HepG2 (cell line): ENCODE results near the gene TBC1D22A. TPM values are rescaled to one million over a fixed set of nuclear protein-coding genes. Genes with fewer than 3 reads are reported as not detected.

Experiments used
- ARNTL ChIP-seq: sonication (generic); formaldehyde crosslinking; IDR thresholded peaks from 2 replicates; pipeline ENCODE4 v1.4.0; 2020; ENCODE audit warnings: mild to moderate bottlenecking, missing genetic modification reagents
- KDM2A ChIP-seq: sonication (generic); formaldehyde crosslinking; IDR thresholded peaks from 2 replicates; pipeline ENCODE4 v1.4.0; 2020; ENCODE audit warnings: low read depth, missing genetic modification reagents, borderline replicate concordance
- MTF1 ChIP-seq: sonication (generic); formaldehyde crosslinking; IDR thresholded peaks from 2 replicates; pipeline ENCODE4 v1.5.0; 2020; ENCODE audit warnings: missing genetic modification reagents
- NKX3-1 ChIP-seq: sonication (generic); formaldehyde crosslinking; IDR thresholded peaks from 2 replicates; pipeline ENCODE4 v1.5.0; 2020; ENCODE audit warnings: missing genetic modification reagents
- RFX1 ChIP-seq: fragments of 450-650 bp; IDR thresholded peaks from 2 replicates; pipeline ENCODE4 v1.6.1; 2017
- SCMH1 ChIP-seq: sonication (generic); formaldehyde crosslinking; IDR thresholded peaks from 2 replicates; pipeline ENCODE4 v1.9.0; 2021; ENCODE audit warnings: missing genetic modification reagents, mild to moderate bottlenecking, borderline replicate concordance
- TARDBP ChIP-seq: sonication (generic); formaldehyde crosslinking; IDR thresholded peaks from 2 replicates; pipeline ENCODE4 v1.8.0; 2022; ENCODE audit warnings: mild to moderate bottlenecking, missing genetic modification reagents
- ZFP41 ChIP-seq: sonication (generic); formaldehyde crosslinking; IDR thresholded peaks from 2 replicates; pipeline ENCODE4 v1.4.0; 2020; ENCODE audit warnings: mild to moderate bottlenecking, missing genetic modification reagents, borderline replicate concordance
- ZMAT3 ChIP-seq: sonication (generic); formaldehyde crosslinking; conservative IDR thresholded peaks from 2 replicates; pipeline ENCODE4 v1.7.0; 2021; ENCODE audit warnings: missing genetic modification reagents
- ZNF225 ChIP-seq: sonication (generic); formaldehyde crosslinking; IDR thresholded peaks from 2 replicates; pipeline ENCODE4 v1.4.0; 2020; ENCODE audit warnings: mild to moderate bottlenecking, missing genetic modification reagents
- ZNF264 ChIP-seq: sonication (generic); formaldehyde crosslinking; IDR thresholded peaks from 2 replicates; pipeline ENCODE4 v1.4.0; 2020; ENCODE audit warnings: missing genetic modification reagents
- ZNF335 ChIP-seq: sonication (generic); formaldehyde crosslinking; IDR thresholded peaks from 2 replicates; pipeline ENCODE4 v1.4.0; 2020; ENCODE audit warnings: missing genetic modification reagents
- ZNF350 ChIP-seq: sonication (generic); formaldehyde crosslinking; IDR thresholded peaks from 2 replicates; pipeline ENCODE4 v1.4.0; 2020; ENCODE audit warnings: mild to moderate bottlenecking, low read depth, missing genetic modification reagents, borderline replicate concordance
- ZNF703 ChIP-seq: sonication (generic); formaldehyde crosslinking; IDR thresholded peaks from 2 replicates; pipeline ENCODE4 v1.5.1; 2020; ENCODE audit warnings: missing genetic modification reagents, mild to moderate bottlenecking, moderate library complexity, borderline replicate concordance
- ZNF709 ChIP-seq: sonication (generic); formaldehyde crosslinking; IDR thresholded peaks from 2 replicates; pipeline ENCODE4 v1.5.0; 2020; ENCODE audit warnings: mild to moderate bottlenecking, missing genetic modification reagents
- ZNF883 ChIP-seq: sonication (generic); formaldehyde crosslinking; IDR thresholded peaks from 2 replicates; pipeline ENCODE4 v1.5.1; 2020; ENCODE audit warnings: mild to moderate bottlenecking, missing genetic modification reagents; ENCODE audit errors: not compliant biosample characterization
- ZSCAN21 ChIP-seq: sonication (generic); formaldehyde crosslinking; IDR thresholded peaks from 2 replicates; pipeline ENCODE4 v1.8.0; 2022; ENCODE audit warnings: mild to moderate bottlenecking, missing genetic modification reagents, moderate library complexity, borderline replicate concordance
- polyA plus RNA-seq, 8 experiments: library from polyadenylated mRNA; depleted of rRNA in 3 of 8; stranded (reverse) in 7 of 8; unstranded in 1 of 8; fragments of >200 nt; fragmentation: Illumina TruSeq in 4 of 8; extraction: Trizol in 4 of 8; gene quantifications; 2 replicates each; pipeline versions ENCODE4 v1.2.1 to v1.2.3, GENCODE V29; 2011 to 2016; ENCODE audit warnings: low read depth in 4 of 8, missing spikeins in 1 of 8, mixed read lengths in 1 of 8; ENCODE audit not compliant: insufficient read depth in 1 of 8
- total RNA-seq, 5 experiments: library from RNA; depleted of rRNA; stranded (reverse); fragments of >200 nt; fragmentation: Illumina TruSeq; extraction: Trizol; gene quantifications; 2 replicates each; pipeline ENCODE4 v1.2.3, GENCODE V29; 2016; ENCODE audit warnings: low read depth in 1 of 5
- TF ChIP-seq, protein P1 (sequence below): IDR thresholded peaks from 2 replicates; pipeline ENCODE4 v1.6.1; 2012; ENCODE audit warnings: low read length, improper control_type of control experiment
- TF ChIP-seq, protein P2 (sequence below): sonication (generic); formaldehyde crosslinking; IDR thresholded peaks from 2 replicates; pipeline ENCODE4 v1.4.0; 2020; ENCODE audit warnings: missing genetic modification reagents, borderline replicate concordance
- TF ChIP-seq, protein P3 (sequence below): IDR thresholded peaks from 2 replicates; pipeline ENCODE4 v1.6.1; 2016; ENCODE audit warnings: missing compliant biosample characterization, missing genetic modification reagents, borderline replicate concordance

Gene TBC1D22A
- total and polyA plus RNA-seq, 2 of the 13 experiments (the other 11 are each of a cell fraction or from before 2014, with no cell fraction given), result 17.3 to 18.0 TPM

DNA sequence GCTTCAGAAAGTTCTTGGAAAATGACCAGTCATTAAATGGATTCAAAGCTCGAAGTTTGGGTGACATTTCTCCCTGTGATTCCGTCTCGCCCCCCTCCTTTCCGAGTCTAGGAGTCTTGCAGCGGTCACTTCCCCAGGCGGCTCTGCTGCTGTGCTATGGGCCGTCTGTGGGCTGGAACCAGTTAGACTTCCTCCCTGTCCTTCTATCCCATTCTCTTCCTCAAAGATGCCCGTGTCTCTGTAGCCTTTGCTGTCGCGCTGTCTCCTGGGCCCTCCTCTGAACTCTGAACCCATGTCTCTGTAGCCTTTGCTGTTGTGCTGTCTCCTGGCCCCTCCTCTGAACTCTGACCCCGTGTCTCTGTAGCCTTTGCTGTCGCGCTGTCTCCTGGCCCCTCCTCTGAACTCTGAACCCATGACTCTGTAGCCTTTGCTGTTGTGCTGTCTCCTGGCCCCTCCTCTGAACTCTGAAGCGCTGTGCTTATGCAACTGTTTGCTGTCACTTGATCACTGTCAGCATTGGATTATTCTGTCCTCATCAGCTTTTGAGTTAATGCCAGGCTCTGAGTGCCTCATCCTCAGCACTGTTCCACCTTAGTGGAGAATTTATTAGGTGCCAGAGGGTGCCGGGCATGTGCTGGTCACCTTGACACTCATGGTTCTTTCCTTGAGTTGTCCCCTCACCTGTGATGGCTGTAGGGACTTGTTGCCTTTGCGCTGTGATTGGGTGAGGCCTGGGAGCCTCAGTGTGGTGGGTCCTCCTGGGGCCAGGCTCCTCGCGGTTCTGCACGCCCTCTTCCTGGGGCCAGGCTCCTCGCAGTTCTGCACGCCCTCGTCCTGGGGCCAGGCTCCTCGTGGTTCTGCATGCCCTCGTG lies 173.3 kb downstream of the TBC1D22A start (continued):
- TF ChIP-seq ZMAT3 (CRISPR knock-in tag) (peak; percentile 91; the same call in 1 of the 2 replicates), MTF1 (CRISPR knock-in tag) (no peak), RFX1 (no peak), KDM2A (CRISPR knock-in tag) (0 out of 2 replicates have a peak, but pooled peaks have one; percentile 29), ZNF709 (CRISPR knock-in tag) (peak; percentile 51; the same call in 1 of the 2 replicates), ZNF335 (CRISPR knock-in tag) (no peak; the same call in 1 of the 2 replicates), TARDBP (CRISPR knock-in tag) (peak; percentile 93), NKX3-1 (no peak), ZSCAN21 (CRISPR knock-in tag) (peak; percentile 86), ZFP41 (CRISPR knock-in tag) (no peak), ARNTL (CRISPR knock-in tag) (peak; percentile 90), ZNF703 (0 out of 2 replicates have a peak, but pooled peaks have one; percentile 12), SCMH1 (CRISPR knock-in tag) (no peak), ZNF883 (CRISPR knock-in tag) (no peak), ZNF350 (CRISPR knock-in tag) (peak; percentile 94), ZNF264 (CRISPR knock-in tag) (peak; percentile 84; the same call in 1 of the 2 replicates), ZNF225 (CRISPR knock-in tag) (0 out of 2 replicates have a peak, but pooled peaks have one; percentile 11)
- TF ChIP-seq, protein P1, sequence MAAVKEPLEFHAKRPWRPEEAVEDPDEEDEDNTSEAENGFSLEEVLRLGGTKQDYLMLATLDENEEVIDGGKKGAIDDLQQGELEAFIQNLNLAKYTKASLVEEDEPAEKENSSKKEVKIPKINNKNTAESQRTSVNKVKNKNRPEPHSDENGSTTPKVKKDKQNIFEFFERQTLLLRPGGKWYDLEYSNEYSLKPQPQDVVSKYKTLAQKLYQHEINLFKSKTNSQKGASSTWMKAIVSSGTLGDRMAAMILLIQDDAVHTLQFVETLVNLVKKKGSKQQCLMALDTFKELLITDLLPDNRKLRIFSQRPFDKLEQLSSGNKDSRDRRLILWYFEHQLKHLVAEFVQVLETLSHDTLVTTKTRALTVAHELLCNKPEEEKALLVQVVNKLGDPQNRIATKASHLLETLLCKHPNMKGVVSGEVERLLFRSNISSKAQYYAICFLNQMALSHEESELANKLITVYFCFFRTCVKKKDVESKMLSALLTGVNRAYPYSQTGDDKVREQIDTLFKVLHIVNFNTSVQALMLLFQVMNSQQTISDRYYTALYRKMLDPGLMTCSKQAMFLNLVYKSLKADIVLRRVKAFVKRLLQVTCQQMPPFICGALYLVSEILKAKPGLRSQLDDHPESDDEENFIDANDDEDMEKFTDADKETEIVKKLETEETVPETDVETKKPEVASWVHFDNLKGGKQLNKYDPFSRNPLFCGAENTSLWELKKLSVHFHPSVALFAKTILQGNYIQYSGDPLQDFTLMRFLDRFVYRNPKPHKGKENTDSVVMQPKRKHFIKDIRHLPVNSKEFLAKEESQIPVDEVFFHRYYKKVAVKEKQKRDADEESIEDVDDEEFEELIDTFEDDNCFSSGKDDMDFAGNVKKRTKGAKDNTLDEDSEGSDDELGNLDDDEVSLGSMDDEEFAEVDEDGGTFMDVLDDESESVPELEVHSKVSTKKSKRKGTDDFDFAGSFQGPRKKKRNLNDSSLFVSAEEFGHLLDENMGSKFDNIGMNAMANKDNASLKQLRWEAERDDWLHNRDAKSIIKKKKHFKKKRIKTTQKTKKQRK, result no peak
- TF ChIP-seq, protein P2, sequence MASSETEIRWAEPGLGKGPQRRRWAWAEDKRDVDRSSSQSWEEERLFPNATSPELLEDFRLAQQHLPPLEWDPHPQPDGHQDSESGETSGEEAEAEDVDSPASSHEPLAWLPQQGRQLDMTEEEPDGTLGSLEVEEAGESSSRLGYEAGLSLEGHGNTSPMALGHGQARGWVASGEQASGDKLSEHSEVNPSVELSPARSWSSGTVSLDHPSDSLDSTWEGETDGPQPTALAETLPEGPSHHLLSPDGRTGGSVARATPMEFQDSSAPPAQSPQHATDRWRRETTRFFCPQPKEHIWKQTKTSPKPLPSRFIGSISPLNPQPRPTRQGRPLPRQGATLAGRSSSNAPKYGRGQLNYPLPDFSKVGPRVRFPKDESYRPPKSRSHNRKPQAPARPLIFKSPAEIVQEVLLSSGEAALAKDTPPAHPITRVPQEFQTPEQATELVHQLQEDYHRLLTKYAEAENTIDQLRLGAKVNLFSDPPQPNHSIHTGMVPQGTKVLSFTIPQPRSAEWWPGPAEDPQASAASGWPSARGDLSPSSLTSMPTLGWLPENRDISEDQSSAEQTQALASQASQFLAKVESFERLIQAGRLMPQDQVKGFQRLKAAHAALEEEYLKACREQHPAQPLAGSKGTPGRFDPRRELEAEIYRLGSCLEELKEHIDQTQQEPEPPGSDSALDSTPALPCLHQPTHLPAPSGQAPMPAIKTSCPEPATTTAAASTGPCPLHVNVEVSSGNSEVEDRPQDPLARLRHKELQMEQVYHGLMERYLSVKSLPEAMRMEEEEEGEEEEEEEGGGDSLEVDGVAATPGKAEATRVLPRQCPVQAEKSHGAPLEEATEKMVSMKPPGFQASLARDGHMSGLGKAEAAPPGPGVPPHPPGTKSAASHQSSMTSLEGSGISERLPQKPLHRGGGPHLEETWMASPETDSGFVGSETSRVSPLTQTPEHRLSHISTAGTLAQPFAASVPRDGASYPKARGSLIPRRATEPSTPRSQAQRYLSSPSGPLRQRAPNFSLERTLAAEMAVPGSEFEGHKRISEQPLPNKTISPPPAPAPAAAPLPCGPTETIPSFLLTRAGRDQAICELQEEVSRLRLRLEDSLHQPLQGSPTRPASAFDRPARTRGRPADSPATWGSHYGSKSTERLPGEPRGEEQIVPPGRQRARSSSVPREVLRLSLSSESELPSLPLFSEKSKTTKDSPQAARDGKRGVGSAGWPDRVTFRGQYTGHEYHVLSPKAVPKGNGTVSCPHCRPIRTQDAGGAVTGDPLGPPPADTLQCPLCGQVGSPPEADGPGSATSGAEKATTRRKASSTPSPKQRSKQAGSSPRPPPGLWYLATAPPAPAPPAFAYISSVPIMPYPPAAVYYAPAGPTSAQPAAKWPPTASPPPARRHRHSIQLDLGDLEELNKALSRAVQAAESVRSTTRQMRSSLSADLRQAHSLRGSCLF (CRISPR knock-in tag), result no peak
- TF ChIP-seq, protein P3, sequence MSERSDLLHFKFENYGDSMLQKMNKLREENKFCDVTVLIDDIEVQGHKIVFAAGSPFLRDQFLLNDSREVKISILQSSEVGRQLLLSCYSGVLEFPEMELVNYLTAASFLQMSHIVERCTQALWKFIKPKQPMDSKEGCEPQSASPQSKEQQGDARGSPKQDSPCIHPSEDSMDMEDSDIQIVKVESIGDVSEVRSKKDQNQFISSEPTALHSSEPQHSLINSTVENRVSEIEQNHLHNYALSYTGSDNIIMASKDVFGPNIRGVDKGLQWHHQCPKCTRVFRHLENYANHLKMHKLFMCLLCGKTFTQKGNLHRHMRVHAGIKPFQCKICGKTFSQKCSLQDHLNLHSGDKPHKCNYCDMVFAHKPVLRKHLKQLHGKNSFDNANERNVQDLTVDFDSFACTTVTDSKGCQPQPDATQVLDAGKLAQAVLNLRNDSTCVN, result peak; percentile 72; the same call in 1 of the 2 replicates
